ENCODE measurements around the gene PTS. TPM values are rescaled to one million over a fixed set of nuclear protein-coding genes. Genes with fewer than 3 reads are reported as not detected.
A peak's percentile ranks its signal among the peaks of the same experiment; 100 is the strongest.

The PTS gene
- total RNA-seq, 2 donors from 2014 or later: 24.1 to 31.0 TPM

DNA sequence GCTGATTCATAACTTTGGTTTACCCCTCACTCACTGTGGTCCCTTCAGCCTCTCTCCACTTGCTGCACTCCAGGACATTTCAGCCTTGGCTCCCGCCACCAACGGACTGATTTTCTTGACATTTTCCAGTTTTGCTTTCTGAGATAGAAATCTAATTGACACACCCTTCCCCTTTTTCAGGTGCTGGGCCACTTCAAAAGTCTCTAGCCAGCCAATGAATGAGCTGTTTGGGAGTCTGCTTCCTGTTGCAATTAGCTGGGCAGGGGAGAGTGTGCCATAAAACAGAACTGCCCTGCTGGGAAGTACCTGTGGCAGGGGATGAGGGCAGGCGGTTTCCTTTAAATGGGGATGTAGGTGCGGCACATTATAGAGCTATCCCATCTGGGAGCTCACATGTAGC lies 55.5 kb downstream of the PTS start:
- no peak for ATAC-seq (replicated peaks)
- no peak overlapping the region for H3K27ac Mint-ChIP-seq
- no peaks in the 10 kb centered on the region for H3K36me3 Mint-ChIP-seq (ENCODE audit: low read depth)
- no peaks in the 10 kb centered on the region for H3K9me3 Mint-ChIP-seq
- H3K27me3 Mint-ChIP-seq: no peaks in the 10 kb centered on the region
- H3K4me1 Mint-ChIP-seq: peaks cover 11% of the 10 kb centered on the region
- H3K4me3 Mint-ChIP-seq: peak overlapping the region; percentile 4

Other genes with a start within 250 kb of the PTS start
- gene DLAT, start 201.0 kb upstream of the PTS start, total RNA-seq: 10 to 100 TPM; 27.4 to 49.1 TPM
- under 1 TPM; 0.54 to 0.87 TPM for gene PIH1D2, start 152.4 kb upstream of the PTS start, total RNA-seq
- gene NKAPD1, start 152.1 kb upstream of the PTS start, total RNA-seq: 10 to 100 TPM; 19.7 to 20.2 TPM
- gene TIMM8B, start 139.7 kb upstream of the PTS start, total RNA-seq: 10 to 100 TPM; 26.6 to 42.6 TPM
- 100 to 1,000 TPM in 1 of 2 donors, 10 to 100 TPM in 1; 75.4 to 101 TPM for gene SDHD, start 139.6 kb upstream of the PTS start, total RNA-seq
- gene IL18, start 62.3 kb upstream of the PTS start, total RNA-seq: not detected
- gene TEX12, start 59.1 kb upstream of the PTS start, total RNA-seq: under 1 TPM; 0.24 to 0.99 TPM
- 1 to 10 TPM; 2.4 to 5.0 TPM for gene BCO2, start 50.9 kb upstream of the PTS start, total RNA-seq
- not detected for gene PLET1, start 34.4 kb downstream of the PTS start, total RNA-seq

Measured in activated T-helper 17 cell treated with anti-CD3 and anti-CD28 coated beads, Interleukin-2, amount 50 U/mL, for 72 hours (primary cell).